Lower leg skin (tissue), 3 donors: ENCODE data around the gene GPM6B.

ENCODE experiments used
- CTCF ChIP-seq, 3 donors: fragments of 450-650 bp; IDR thresholded peaks; one replicate each; pipeline ENCODE4 v1.5.1; 2016; ENCODE audit warnings: antibody characterized with exemption in 3 of 3, mild to moderate bottlenecking in 3 of 3, moderate library complexity in 2 of 3
- POLR2A ChIP-seq, 2 donors: fragments of 450-650 bp; IDR thresholded peaks; one replicate each; pipeline ENCODE4 v1.6.1; 2016 to 2017; ENCODE audit warnings: antibody characterized with exemption in 2 of 2, mild to moderate bottlenecking in 1 of 2, moderate library complexity in 1 of 2

DNA sequence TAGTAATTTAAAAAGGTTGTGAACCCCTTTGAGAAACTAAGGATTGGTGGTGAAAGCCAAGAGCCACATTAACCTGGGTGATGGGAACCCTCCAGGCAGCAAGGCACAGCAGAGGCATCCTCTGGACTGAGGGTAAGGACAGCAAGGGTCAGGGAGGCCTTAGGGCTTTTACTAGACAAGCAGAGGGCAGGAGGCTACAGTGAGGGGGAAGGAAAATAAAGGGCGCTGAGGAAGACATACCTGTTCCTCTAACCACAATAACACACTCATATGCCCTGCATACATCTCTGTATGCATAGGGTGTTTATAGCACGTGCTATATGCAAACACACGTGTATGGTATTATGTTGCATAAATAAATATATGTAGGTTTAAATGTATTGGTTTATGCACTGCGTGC lies 18.7 kb downstream of the GPM6B start:
- TF ChIP-seq CTCF (IDR thresholded peaks at IDR 0.05) (no peak), POLR2A (IDR thresholded peaks at IDR 0.05) (no peak)
